H1 (cell line): Measurements from ENCODE around the gene POLDIP2. TPM values are rescaled to one million over a fixed set of nuclear protein-coding genes. Genes with fewer than 3 reads are reported as not detected.

Experiments
- CTCF ChIA-PET: fragments of 300-600 bp; sonication (Branson Sonifier 250); formaldehyde crosslinking; loops from one replicate; lab custom pipeline; 2021; ENCODE audit not compliant: partially characterized antibody; lab: Charles Lee
- POLR2A ChIA-PET: fragments of 300-600 bp; sonication (Branson Sonifier 250); formaldehyde crosslinking; loops from one replicate; lab custom pipeline; 2021; ENCODE audit warnings: inconsistent platforms; ENCODE audit not compliant: partially characterized antibody; lab: Charles Lee
- DNase-seq, 2 experiments: peaks; one replicate each; pipeline versions ENCODE4 v3.0.0 to v3.0.0-alpha.2; 2010 to 2022; ENCODE audit warnings: low spot score in 2 of 2, low read depth in 1 of 2, mixed read lengths in 1 of 2
- FAIRE-seq: peaks from 2 replicates; lab custom pipeline; 2011; peaks lifted over from hg19 to GRCh38; lab: Jason Lieb, UNC
- H2AFZ ChIP-seq: 2 replicates; pipeline ENCODE4 v1.8.1; 2012; ENCODE audit warnings: low read length, inconsistent platforms
- H2AK5ac ChIP-seq: 2 replicates; pipeline ENCODE4 v1.6.1; 2013; ENCODE audit warnings: low read depth, low read length
- H2BK120ac ChIP-seq: replicated peaks from 2 replicates; pipeline ENCODE3; 2013; ENCODE audit warnings: low read depth, low read length, inconsistent platforms
- H2BK12ac ChIP-seq: 2 replicates; pipeline ENCODE4 v1.6.1; 2013; ENCODE audit warnings: low read depth, low read length
- H2BK15ac ChIP-seq: 2 replicates; pipeline ENCODE4 v1.6.1; 2013; ENCODE audit warnings: low read length
- H2BK20ac ChIP-seq: 2 replicates; pipeline ENCODE4 v1.6.1; 2013; ENCODE audit warnings: low read length
- H2BK5ac ChIP-seq: 2 replicates; pipeline ENCODE4 v1.6.1; 2013; ENCODE audit warnings: low read depth, low read length
- H3K14ac ChIP-seq: 2 replicates; pipeline ENCODE4 v1.6.1; 2013; ENCODE audit warnings: inconsistent platforms; ENCODE audit not compliant: insufficient read length
- H3K18ac ChIP-seq: 2 replicates; pipeline ENCODE4 v1.6.1; 2013; ENCODE audit warnings: low read length; ENCODE audit errors: extremely low read depth
- H3K23ac ChIP-seq: 2 replicates; pipeline ENCODE4 v1.6.1; 2013; ENCODE audit warnings: inconsistent platforms; ENCODE audit not compliant: insufficient read length
- H3K23me2 ChIP-seq: 2 replicates; pipeline ENCODE4 v1.6.1; 2013; ENCODE audit warnings: low read depth, low read length
- H3K27ac ChIP-seq: 2 replicates; pipeline ENCODE4 v1.6.1; 2011; ENCODE audit warnings: low read depth, low read length, inconsistent platforms
- H3K27me3 ChIP-seq, 4 experiments: replicated peaks in 1 of 4; 1 replicate in 1 of 4; 2 replicates in 3 of 4; pipeline versions ENCODE4 v1.6.1 to v1.8.1; 2011 to 2013; ENCODE audit warnings: low read length in 3 of 4, mild to moderate bottlenecking in 3 of 4, inconsistent platforms in 2 of 4, mixed read lengths in 2 of 4, moderate library complexity in 1 of 4; ENCODE audit not compliant: control insufficient read depth in 3 of 4, insufficient read depth in 3 of 4; ENCODE audit errors: extremely low read depth in 1 of 4
- H3K36me3 ChIP-seq, 4 experiments: 2 replicates each; pipeline versions ENCODE4 v1.6.1 to v1.8.1; 2011 to 2013; ENCODE audit warnings: mild to moderate bottlenecking in 4 of 4, low read length in 3 of 4, moderate library complexity in 2 of 4, control low read depth in 1 of 4, inconsistent platforms in 1 of 4; ENCODE audit not compliant: insufficient read depth in 4 of 4, control insufficient read depth in 2 of 4
- H3K4ac ChIP-seq: replicated peaks from 2 replicates; pipeline ENCODE3; 2013; ENCODE audit warnings: low read length, low read depth, mixed read lengths, inconsistent platforms; ENCODE audit not compliant: insufficient read length
- H3K4me1 ChIP-seq, 4 experiments: replicated peaks in 1 of 4; 1 replicate in 1 of 4; 2 replicates in 3 of 4; pipeline versions ENCODE4 v1.6.1 to v1.8.1; 2011 to 2013; ENCODE audit warnings: low read length in 3 of 4, inconsistent platforms in 2 of 4, mixed read lengths in 1 of 4; ENCODE audit not compliant: insufficient read depth in 4 of 4, control insufficient read depth in 3 of 4
- H3K4me2 ChIP-seq, 2 experiments: 2 replicates each; pipeline versions ENCODE4 v1.6.1 to v1.8.1; 2011 to 2013; ENCODE audit warnings: low read depth in 2 of 2, low read length in 2 of 2, control low read depth in 1 of 2, inconsistent platforms in 1 of 2, mild to moderate bottlenecking in 1 of 2; ENCODE audit not compliant: insufficient read depth in 1 of 2
- H3K4me3 ChIP-seq, 4 experiments: fragments of 200-600, 300-600 bp in 1 of 4; sonication (generic), shearing (Covaris generic), sonication (Bioruptor Twin) in 1 of 4; 2 replicates each; pipeline versions ENCODE4 v1.5.1 to v1.8.1; 2011 to 2016; ENCODE audit warnings: low read length in 4 of 4, low read depth in 3 of 4, control low read depth in 2 of 4, inconsistent platforms in 2 of 4, mild to moderate bottlenecking in 2 of 4, mixed read lengths in 1 of 4, moderate library complexity in 1 of 4; ENCODE audit not compliant: insufficient read depth in 2 of 4; ENCODE audit errors: extremely low read depth in 1 of 4
- H3K56ac ChIP-seq: replicated peaks from 2 replicates; pipeline ENCODE3; 2013; ENCODE audit warnings: low read depth, mild to moderate bottlenecking, mixed read lengths, low read length, inconsistent platforms; ENCODE audit not compliant: insufficient read length
- H3K79me1 ChIP-seq: 2 replicates; pipeline ENCODE4 v1.6.1; 2013; ENCODE audit warnings: low read depth, low read length, control low read depth
- H3K79me2 ChIP-seq, 2 experiments: 2 replicates each; pipeline versions ENCODE4 v1.6.1 to v1.8.1; 2012 to 2013; ENCODE audit warnings: low read length in 2 of 2, mild to moderate bottlenecking in 2 of 2, inconsistent platforms in 1 of 2; ENCODE audit not compliant: insufficient read depth in 2 of 2, control insufficient read depth in 1 of 2
- H3K9ac ChIP-seq, 4 experiments: replicated peaks in 1 of 4; 1 replicate in 1 of 4; 2 replicates in 3 of 4; pipeline versions ENCODE4 v1.6.1 to v1.8.1; 2011 to 2013; ENCODE audit warnings: low read depth in 3 of 4, low read length in 3 of 4, control low read depth in 2 of 4, mild to moderate bottlenecking in 2 of 4, moderate library complexity in 2 of 4, inconsistent platforms in 1 of 4; ENCODE audit errors: extremely low read depth in 1 of 4
- H3K9me3 ChIP-seq, 2 experiments: 2 replicates each; pipeline versions ENCODE4 v1.6.1 to v1.8.1; 2012 to 2013; ENCODE audit warnings: mild to moderate bottlenecking in 2 of 2, moderate library complexity in 2 of 2, control low read depth in 1 of 2, inconsistent platforms in 1 of 2, low read depth in 1 of 2, low read length in 1 of 2, mixed read lengths in 1 of 2; ENCODE audit not compliant: insufficient read depth in 2 of 2
- H4K20me1 ChIP-seq, 2 experiments: replicated peaks in 1 of 2; 2 replicates each; pipeline versions ENCODE3 to v1.8.1; 2011 to 2013; ENCODE audit warnings: inconsistent platforms in 2 of 2, low read length in 2 of 2, mild to moderate bottlenecking in 1 of 2; ENCODE audit not compliant: insufficient read depth in 2 of 2, control insufficient read depth in 1 of 2
- H4K5ac ChIP-seq: 2 replicates; pipeline ENCODE4 v1.6.1; 2013; ENCODE audit warnings: low read length, low read depth, mixed read lengths, inconsistent platforms; ENCODE audit not compliant: insufficient read length
- H4K8ac ChIP-seq: 2 replicates; pipeline ENCODE4 v1.8.0; 2013; ENCODE audit warnings: mild to moderate bottlenecking, moderate library complexity, low read length, inconsistent platforms; ENCODE audit not compliant: insufficient read depth; ENCODE audit errors: extremely low read depth
- H4K91ac ChIP-seq: replicated peaks from 2 replicates; pipeline ENCODE3; 2013; ENCODE audit warnings: low read length, mixed read lengths, inconsistent platforms; ENCODE audit not compliant: insufficient read length
- CEBPB ChIP-seq: IDR thresholded peaks from 2 replicates; pipeline ENCODE4 v1.6.1; 2012; ENCODE audit warnings: low read depth, low read length
- CHD2 ChIP-seq: IDR thresholded peaks from 2 replicates; pipeline ENCODE4 v1.6.1; 2012; ENCODE audit warnings: low read length, improper control_type of control experiment
- FOSL1 ChIP-seq: IDR thresholded peaks from 2 replicates; pipeline ENCODE4 v1.6.1; 2011; ENCODE audit warnings: mild to moderate bottlenecking, low read depth, low read length, moderate library complexity; ENCODE audit not compliant: insufficient read depth
- GTF2F1 ChIP-seq: IDR thresholded peaks from 2 replicates; pipeline ENCODE4 v1.6.1; 2012; ENCODE audit warnings: low read depth, low read length, improper control_type of control experiment, borderline replicate concordance
- KDM1A ChIP-seq: fragments of 200-600, 300-600 bp; sonication (generic); IDR thresholded peaks from 2 replicates; pipeline ENCODE4 v1.7.1; 2016; ENCODE audit warnings: mild to moderate bottlenecking, low read length, borderline replicate concordance
- POLR2A ChIP-seq, 2 experiments: IDR thresholded peaks; 1 replicate in 1 of 2; 2 replicates in 1 of 2; pipeline ENCODE4 v1.6.1; 2011; ENCODE audit warnings: low read depth in 2 of 2, low read length in 2 of 2, mild to moderate bottlenecking in 2 of 2; ENCODE audit errors: control extremely low read depth in 1 of 2
- SAP30 ChIP-seq: fragments of 300-600 bp; sonication (generic); IDR thresholded peaks from 2 replicates; pipeline ENCODE4 v1.7.1; 2012; ENCODE audit warnings: low read length, moderate library complexity, mild to moderate bottlenecking, inconsistent platforms; ENCODE audit not compliant: insufficient read depth, insufficient replicate concordance
- SIX5 ChIP-seq: IDR thresholded peaks from 2 replicates; pipeline ENCODE4 v1.6.1; 2011; ENCODE audit warnings: mild to moderate bottlenecking, low read depth, low read length
- SP4 ChIP-seq: IDR thresholded peaks from 2 replicates; pipeline ENCODE4 v1.6.1; 2012; ENCODE audit warnings: low read length, inconsistent platforms
- SRF ChIP-seq: IDR thresholded peaks from 2 replicates; pipeline ENCODE4 v1.6.1; 2011; ENCODE audit warnings: mild to moderate bottlenecking, low read depth, low read length, moderate library complexity
- SUZ12 ChIP-seq: fragments of 200-600 bp; sonication (generic); IDR thresholded peaks from 2 replicates; pipeline ENCODE4 v1.6.1; 2012; ENCODE audit warnings: mild to moderate bottlenecking, inconsistent platforms, low read length, moderate library complexity, mixed read lengths
- TAF1 ChIP-seq: IDR thresholded peaks from 2 replicates; pipeline ENCODE4 v1.6.1; 2011; ENCODE audit warnings: mild to moderate bottlenecking, low read depth, low read length
- TBP ChIP-seq: IDR thresholded peaks from 2 replicates; pipeline ENCODE4 v1.6.1; 2011; ENCODE audit warnings: low read depth, low read length, improper control_type of control experiment
- WGBS, 2 experiments: shearing (Covaris generic) in 1 of 2; methylation state at CpG; one replicate each; pipeline versions ENCODE4 v1.1.6 to v1.1.7; 2013 to 2015; ENCODE audit warnings: low lambda C conversion rate in 2 of 2, mixed read lengths in 2 of 2, inconsistent platforms in 1 of 2, low coverage in 1 of 2, missing lambda C conversion rate in 1 of 2; ENCODE audit not compliant: insufficient replicate concordance in 2 of 2, insufficient coverage in 1 of 2, insufficient read length in 1 of 2; ENCODE audit errors: extremely low coverage in 1 of 2, missing lambda C conversion rate in 1 of 2; 5-methylcytosine and 5-hydroxymethylcytosine counted together
- polyA plus RNA-seq, 7 experiments: library from polyadenylated mRNA; depleted of rRNA in 3 of 7; stranded (reverse) in 5 of 7; unstranded in 2 of 7; fragments of >200 nt in 5 of 7; fragments of 200-250 nt in 2 of 7; gene quantifications; 1 replicate in 5 of 7; 2 replicates in 1 of 7; 4 replicates in 1 of 7; pipeline versions ENCODE4 v1.2.1 to v1.2.3, GENCODE V29; 2011 to 2013; ENCODE audit warnings: missing spikeins in 2 of 7, mixed read lengths in 2 of 7
- total RNA-seq: library from RNA; stranded (reverse); fragmentation: NEBNext Ultra II Directional; extraction: Animal tissue kit (Norgen Biotek cat#: 25700); gene quantifications from 2 replicates; pipeline ENCODE4 v1.2.1, GENCODE V29; 2021

The POLDIP2 gene
- total and polyA plus RNA-seq, 2 of the 8 experiments (the other 6 are each of a cell fraction or from before 2014, with no cell fraction given): 74.0 to 76.1 TPM

GRCh38 chr17:28320215-28321061 lies 36.9 kb downstream of the POLDIP2 start:
- WGBS, 2 experiments: 64% methylated on average over 8 of the region's 8 CpGs; no CpG with 5 or more reads in 1 of the 2 experiments
- H4K8ac ChIP-seq: no peak overlapping the region
- H3K27me3 ChIP-seq: peaks cover 0 to 3% (median 0%) of the 10 kb centered on the region in 4 experiments; a peak in 1 of 7 replicates
- no peak overlapping the region for H2BK120ac ChIP-seq
- no peak overlapping the region for H3K23ac ChIP-seq
- ChIA-PET CTCF (interaction anchor here (1.1 to 1.9 kb wide), 6 partner anchors 9 to 95 kb away, joined by 3 to 7 read pairs (median 4); partner anchors contain the start of genes IFT20 and TNFAIP1), POLR2A (interaction anchor here (0.6 to 4.1 kb wide), 11 partner anchors 8 to 515 kb away, joined by 3 to 30 read pairs (median 5); partner anchors contain the start of genes IFT20 and TNFAIP1)
- peaks cover 40 to 64% of the 10 kb centered on the region in 2 experiments for H3K79me2 ChIP-seq
- peak overlapping the region; percentile 63 to 90 (median 70); a peak in 7 of 8 replicates for H3K4me3 ChIP-seq
- no peak overlapping the region for H3K27ac ChIP-seq
- no peaks in the 10 kb centered on the region for H3K79me1 ChIP-seq
- no peak overlapping the region for H2AFZ ChIP-seq
- H4K91ac ChIP-seq: no peak overlapping the region
- H3K9me3 ChIP-seq: no peaks in the 10 kb centered on the region
- no peak overlapping the region for H3K14ac ChIP-seq
- no peak overlapping the region for H2BK12ac ChIP-seq
- H3K4ac ChIP-seq: no peak overlapping the region
- H2BK20ac ChIP-seq: no peak overlapping the region
- FAIRE-seq (no peak), DNase-seq (no peak)
- peaks cover 3 to 15% of the 10 kb centered on the region in 2 experiments for H4K20me1 ChIP-seq
- H2BK15ac ChIP-seq: no peak overlapping the region
- H3K23me2 ChIP-seq: peaks cover 11% of the 10 kb centered on the region
- H2BK5ac ChIP-seq: no peak overlapping the region
- no peak overlapping the region for H3K18ac ChIP-seq
- H3K56ac ChIP-seq: no peak overlapping the region
- peak overlapping the region in 2 of 4 experiments; percentile 1 to 85; a peak in 4 of 7 replicates for H3K9ac ChIP-seq
- H3K36me3 ChIP-seq: peaks cover 0 to 5% (median 1%) of the 10 kb centered on the region in 4 experiments; a peak in 4 of 8 replicates
- no peak overlapping the region for H4K5ac ChIP-seq
- peak overlapping the region; percentile 81 to 99 for H3K4me2 ChIP-seq
- no peak overlapping the region for H2AK5ac ChIP-seq
- peaks cover 7 to 26% (median 13%) of the 10 kb centered on the region in 4 experiments for H3K4me1 ChIP-seq
- TF ChIP-seq SUZ12 (no peak), CEBPB (no peak), SIX5 (no peak), POLR2A (IDR thresholded peaks at IDR 0.05; ENCODE audit: control extremely low read depth in 1 of 2, low read depth in 2 of 2, low read length in 2 of 2) (no peak), TAF1 (no peak), GTF2F1 (no peak), KDM1A (no peak), CHD2 (no peak), SP4 (no peak), TBP (no peak), SRF (no peak), SAP30 (no peak), FOSL1 (no peak)
